Urothelium cell line (cell line): Measurements from ENCODE around the gene ATXN1.
A peak's percentile ranks its signal among the peaks of the same experiment; 100 is the strongest.

Source experiments
- DNase-seq: peaks from one replicate; pipeline ENCODE4 v3.0.0; 2011; ENCODE audit warnings: low spot score, mixed read lengths
- FAIRE-seq: peaks from 2 replicates; lab custom pipeline; 2011; peaks lifted over from hg19 to GRCh38; lab: Jason Lieb, UNC

Gene ATXN1

DNA sequence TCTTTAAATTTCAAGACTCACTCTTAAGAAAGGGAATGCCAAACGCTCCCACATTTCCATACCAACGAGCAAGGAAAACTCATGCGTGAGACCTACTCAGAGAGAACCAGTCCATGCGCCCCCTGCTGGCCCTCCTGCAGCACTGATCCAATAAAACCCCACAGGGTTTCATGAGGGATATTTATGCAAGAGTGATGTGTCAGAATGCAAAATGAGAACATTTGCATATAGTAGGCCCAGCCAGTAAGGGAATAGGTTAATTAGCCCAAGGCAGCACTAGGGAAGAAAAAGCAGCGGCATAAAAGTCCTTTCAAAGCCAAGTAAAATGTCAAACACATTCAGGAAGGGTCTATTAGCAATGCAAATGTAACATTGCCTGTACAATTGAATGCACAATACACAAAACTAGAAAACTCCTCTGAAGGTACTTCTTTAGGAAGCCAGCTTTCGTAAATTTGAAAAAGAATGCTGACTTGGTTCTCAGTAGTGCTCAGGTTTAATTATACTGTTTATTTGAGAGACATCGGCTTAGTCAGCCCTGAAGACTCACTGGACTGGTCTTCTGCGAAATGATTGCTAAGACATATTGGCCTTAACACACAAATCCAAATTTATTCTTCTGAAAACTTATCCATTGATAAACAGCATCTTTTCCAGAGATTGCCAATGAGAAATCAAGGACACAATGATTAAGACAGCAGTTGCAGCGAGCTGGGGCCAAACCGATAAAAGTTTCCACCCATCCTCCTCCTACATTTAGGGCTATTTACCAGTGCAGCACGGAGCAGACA is 429.7 kb downstream of the ATXN1 start:
- DNase-seq (peak; percentile 60), FAIRE-seq (no peak)

DNA sequence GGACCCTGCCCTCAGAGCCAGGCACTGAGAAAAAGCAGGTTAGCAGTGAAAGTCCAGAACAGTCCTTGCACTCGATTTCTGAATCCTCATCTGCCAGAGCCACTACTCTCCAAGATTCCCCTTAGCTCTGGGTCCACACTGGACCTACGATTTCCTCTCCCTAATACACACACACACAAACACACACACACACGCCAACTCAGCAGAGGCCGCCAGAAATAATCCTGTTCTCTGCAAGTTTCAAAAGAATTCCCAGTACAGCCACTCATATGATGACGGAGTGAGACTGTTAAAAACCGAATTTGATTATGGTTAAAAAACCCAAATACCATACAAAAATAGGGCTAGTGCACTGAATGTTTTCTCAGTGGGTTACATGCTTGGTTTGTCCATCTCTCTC is 432.0 kb downstream of the ATXN1 start:
- no peak for DNase-seq

DNA sequence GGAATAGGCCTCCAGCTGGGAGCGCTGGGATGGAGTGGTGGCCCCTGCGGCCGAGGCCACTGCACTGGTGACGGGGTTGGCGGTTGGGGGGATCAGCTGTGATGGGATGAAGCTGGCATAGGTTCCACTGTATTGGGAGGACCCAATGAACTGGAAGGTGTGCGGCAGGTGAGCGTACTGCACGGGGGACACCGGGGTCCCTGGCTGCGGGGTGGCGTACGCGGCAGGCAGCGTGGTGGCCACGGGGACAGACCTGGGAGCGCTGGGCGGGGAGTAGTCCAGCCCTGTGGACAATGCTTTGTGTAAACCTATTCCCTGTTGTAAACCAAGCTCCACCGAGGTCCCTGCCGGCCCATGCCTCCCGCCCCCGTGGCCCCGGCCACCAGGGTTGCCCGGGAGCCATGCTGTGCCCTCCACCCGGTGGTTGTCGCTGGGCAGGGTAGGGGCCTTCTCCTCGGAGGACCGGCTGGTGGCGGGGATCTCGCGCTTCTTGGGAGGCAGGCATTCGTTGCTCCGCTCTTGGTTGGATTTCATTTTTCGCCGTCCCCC is 433.4 kb downstream of the ATXN1 start:
- FAIRE-seq, result no peak
- no peak for DNase-seq

More for the DNA sequence above, 432.0 kb downstream of the ATXN1 start:
- no peak for FAIRE-seq

DNA sequence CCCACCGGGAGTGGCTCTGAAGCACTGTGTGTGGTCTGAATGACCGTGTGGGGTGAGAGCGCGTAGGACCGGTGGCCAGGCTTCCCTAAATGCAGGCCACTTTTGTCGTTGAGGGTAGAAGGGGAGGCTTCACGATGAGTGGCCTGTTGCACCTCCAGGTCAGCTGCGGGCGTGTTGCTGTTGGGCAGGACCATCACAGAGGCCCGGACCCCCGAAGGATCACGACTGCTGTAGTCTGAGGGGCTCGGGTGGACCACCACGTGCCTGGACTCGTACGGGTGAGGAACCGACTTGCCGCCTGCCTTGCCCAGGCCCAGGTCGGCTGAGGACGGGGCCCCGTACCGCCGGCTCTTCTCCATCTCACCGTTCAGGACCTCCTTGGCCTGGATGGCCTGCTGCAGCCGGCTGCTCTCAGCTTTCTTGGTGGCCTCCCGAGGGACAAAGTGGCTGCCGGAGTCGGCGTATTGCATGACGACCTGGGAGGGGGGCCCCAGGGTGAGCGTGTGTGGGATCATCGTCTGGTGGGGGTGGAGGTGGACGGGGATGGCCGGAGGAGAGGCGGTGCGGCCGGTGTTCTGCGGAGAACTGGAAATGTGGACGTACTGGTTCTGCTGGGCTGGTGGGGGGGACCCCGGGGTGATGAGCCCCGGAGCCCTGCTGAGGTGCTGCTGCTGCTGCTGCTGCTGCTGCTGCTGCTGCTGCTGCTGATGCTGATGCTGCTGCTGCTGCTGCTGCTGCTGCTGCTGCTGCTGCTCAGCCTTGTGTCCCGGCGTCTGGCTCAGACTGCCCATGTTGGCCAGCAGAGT is 434.1 kb downstream of the ATXN1 start:
- FAIRE-seq (no peak), DNase-seq (no peak)

DNA sequence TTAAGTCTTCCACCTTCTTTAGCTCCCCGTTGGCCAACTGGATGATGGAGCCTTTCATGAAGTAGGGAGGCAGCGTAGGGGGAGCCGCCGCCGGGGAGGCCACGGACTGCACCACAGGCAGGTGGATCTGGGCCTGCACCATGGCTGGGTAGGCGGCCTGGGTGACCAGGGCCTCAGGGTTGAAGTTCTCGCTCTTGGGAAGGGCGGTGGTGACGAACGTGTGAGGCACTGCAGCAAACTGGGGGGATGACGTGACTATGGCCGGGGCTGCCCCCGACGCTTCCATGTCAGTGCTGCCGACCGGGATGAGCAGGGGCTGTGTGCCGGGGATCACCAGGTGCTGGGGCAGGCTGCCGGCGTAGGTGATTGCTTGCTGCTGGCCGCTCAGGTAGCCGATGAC is 434.7 kb downstream of the ATXN1 start:
- no peak for FAIRE-seq
- no peak for DNase-seq

DNA sequence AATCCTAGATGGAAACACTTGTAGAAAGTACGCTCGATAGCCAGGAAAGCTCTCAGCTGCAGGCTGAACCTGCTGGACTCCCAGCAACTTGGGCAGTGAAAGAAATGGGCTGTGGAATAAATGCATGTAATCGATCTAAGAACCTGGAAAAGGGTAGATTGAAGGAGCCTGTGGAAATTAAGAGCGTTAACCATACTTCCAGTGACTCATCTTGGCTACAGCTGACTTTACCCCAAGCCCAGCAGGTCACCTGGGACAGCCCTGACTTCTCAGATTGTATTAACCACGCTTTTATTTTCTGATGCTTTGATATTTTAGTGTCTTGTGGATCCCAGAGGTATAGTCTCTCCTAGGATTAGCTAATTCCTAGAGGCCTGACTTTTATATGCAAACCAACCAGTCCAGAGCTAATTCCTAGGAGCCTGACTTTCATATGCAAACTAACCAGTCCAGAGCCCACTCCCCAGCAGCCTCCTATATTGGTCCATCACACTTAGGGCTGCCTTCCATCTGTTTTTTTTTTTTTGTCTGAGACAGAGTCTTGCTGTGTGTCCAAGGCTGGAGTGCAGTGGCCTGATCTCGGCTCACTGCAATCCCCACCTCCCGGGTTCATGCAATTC is 436.5 kb downstream of the ATXN1 start:
- no peak for FAIRE-seq
- no peak for DNase-seq

DNA sequence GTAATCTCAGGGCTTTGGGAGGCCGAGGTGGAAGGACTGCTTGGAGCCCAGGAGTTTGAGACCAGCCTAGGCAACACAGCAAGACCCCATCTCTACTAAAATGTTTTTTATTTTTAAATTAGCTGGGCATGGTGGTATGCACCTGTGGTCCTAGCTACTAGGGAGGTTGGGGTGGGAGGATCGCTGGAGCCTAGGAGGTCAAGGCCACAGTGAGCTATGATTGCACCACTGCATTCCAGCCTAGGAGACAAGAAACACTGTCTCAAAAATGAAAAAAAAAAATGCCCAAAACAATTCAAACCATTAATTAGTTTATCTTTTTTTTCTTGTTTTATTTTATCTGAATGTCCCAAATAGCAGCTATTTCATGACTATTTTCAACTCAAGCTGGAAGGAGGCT is 437.1 kb downstream of the ATXN1 start:
- FAIRE-seq, result no peak

DNA sequence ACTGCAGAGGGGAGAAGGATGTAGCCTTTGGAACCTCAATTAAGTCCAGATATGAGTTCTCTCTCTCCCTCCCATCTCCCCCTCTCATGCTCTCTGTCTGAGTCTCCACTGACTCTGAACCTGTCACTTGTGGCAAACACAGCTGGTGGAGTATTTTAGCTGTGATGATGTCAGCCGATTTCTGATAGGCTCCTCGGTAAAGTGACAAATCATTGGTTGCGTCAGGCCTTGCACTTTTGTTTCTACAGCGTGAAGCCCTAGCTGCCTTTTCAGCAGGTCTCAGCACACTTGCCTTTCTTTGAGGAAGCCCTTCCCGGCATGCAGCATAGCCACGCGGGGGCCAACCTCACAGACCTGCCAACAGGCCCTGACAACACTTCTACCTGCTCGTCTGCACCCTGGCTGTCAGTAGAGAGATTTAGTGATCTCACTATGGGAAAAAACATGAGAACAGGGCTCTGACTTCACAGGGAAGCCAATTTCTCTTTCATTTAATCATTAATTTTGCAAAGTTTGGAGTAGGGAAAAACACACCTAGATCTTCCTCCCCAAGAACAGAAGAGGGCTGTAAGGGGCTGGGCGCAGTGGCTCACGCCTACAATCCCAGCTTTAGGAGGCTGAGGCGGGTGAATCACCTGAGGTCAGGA is 438.5 kb downstream of the ATXN1 start:
- FAIRE-seq (no peak), DNase-seq (no peak)

More for the DNA sequence above, 437.1 kb downstream of the ATXN1 start:
- no peak for DNase-seq

DNA sequence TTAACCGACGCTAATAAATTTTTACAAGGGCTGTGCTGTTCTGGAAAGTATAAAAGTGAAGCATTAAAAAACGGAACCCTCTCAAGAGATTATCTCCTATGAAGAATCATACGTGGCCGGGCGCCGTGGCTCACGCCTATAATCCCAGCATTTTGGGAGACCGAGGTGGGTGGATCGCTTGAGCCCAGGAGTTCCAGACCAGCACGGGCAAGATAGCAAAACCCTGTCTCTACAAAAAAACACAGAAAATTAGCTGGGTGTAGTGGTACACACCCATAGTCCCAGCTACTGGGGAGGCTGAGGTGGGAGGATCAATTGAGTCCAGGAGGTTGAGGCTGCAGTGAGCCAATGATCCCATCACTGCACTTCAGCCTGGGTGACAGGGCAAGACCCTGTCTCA is 439.4 kb downstream of the ATXN1 start:
- FAIRE-seq, result no peak
- no peak for DNase-seq

DNA sequence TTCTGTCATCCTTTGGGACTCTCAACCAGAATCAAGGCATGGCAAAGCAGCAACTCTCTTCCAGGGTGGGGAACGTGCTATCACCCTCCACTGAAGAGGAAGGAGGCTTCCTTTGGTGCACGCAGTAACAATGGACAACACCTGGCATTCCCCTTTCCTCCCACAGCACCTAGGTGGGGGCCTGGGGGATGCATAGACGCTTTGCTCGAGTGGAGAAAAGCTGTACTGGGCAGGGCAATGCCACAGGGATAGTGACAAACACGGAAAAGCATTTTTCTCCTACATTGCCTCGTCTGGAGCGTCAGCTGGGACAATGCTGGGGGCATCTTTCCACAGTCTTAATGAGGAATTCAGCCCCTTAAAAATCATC is 439.9 kb downstream of the ATXN1 start:
- no peak for FAIRE-seq
- no peak for DNase-seq

DNA sequence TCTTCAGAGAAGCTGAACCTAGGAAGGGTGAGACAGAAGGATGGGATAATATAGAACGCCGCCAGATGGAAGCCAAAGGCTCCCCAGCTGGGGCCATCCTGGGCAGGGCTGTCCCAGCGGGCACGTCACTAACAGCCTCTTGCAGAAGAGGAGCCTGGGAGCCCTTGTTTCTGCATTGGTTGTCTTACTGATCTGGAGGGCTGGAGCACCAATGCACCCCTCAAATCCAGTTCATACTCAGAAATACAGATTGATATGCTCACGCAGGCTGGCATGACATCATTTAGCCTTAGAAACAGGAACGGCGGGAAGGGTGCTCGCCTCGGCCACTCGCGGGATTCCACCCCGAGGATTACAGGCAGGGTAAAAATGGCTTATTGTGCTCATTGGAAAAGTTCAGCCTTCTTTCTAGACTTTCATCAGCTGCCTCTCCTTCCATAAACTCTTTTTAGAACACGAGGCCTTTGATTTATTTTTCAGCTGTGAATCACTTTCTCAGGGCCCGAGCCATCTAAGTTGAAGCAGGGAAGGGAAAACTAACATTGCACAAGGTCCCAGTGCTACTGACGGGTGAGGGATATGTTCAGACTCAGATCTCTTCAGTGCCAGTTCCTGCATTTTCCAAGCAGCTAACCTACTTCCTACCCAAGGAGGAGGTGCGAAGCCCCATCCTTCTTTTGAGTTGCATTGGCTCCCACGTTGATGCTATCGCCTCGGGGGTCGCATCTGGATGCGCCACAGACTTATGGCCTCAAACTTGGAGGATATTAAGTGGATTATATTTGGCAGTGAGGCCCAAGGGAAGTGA is 440.5 kb downstream of the ATXN1 start:
- FAIRE-seq (no peak), DNase-seq (no peak)

DNA sequence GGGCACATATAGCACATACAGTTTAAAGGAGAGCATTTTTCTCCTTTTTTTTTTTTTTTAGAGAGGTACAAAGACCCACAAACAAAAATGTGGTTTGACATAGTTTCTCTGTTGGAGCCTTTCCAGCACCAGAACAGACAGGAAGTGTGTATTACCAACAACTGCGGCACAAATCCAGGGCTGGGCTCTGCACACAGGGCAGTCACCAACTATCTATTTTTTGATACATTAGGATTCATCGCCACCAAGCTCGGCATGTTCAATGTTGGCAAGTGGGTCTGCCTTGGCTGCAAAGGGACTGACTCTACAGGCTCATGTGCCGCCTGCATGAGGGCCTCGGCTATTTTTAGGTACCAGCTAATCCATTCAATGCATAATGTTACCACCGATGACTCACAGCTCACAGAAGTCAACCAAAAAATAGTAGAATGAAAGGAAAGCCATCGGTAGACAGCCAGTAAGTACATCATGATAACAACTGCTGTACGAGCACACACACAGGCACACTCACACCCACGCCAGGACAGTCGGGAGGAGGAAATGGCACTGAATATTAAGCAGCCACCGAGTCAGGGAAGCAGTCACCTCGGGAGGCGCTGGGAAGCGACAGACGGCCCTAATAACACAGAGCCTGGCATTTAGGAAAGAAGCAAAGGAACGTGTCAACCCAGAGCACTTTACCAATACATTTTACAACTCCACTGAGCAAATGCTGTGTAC is 441.3 kb downstream of the ATXN1 start:
- FAIRE-seq, result no peak
- DNase-seq, result peak; percentile 78

DNA sequence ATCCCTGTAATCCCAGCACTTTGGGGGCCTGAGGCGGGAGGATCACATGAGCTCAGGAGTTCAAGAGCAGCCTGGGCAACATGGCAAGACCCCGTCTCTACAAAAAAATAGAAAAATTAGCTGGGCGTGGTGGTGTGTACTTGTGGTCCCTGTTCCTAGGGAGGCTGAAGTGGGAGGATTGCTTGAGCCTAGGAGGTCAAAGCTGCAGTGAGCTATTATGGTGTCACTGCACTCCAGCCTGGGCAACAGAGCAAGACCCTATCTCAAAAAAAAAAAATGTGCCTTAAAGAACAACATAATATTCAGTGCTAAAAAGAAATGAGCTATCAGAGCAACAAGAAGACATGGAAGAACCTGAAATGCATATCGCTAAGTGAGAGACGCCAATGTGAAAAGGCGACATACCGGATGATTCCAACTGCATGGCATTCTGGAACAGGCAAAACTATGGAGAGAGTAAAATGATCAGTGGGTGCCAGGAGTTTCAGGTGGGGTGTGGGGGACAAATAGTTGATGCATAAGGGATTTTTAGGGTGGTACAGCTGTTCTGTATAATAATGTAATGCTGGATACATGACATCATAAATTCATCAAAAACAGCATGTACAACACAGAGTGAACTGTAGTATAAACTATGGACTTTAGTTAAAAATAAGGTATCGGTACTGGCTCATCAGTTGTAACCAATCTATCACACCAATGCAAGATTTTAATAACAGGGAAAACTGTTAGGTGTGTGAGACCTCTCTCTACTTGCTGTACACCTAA is 442.1 kb downstream of the ATXN1 start:
- no peak for FAIRE-seq
- no peak for DNase-seq

DNA sequence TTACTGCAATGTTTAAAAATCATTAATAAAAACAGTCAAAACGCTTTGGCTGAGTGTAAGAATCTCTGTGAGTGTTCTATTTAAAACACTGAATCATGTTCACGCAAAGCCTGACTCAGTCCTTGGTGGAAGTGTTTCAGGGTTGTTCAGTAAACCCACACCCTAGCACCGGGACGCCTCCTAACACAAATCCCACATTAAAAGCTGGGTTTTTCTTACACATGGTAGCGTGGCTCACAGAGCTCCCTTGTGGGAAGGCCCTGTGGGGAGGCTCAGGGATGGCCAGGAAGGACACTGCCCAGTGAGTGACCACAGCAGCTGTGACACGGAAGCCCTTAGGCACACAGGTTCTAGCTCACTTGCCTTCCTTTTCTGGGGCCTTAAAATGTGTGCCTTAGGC is 442.7 kb downstream of the ATXN1 start:
- FAIRE-seq (no peak), DNase-seq (no peak)

DNA sequence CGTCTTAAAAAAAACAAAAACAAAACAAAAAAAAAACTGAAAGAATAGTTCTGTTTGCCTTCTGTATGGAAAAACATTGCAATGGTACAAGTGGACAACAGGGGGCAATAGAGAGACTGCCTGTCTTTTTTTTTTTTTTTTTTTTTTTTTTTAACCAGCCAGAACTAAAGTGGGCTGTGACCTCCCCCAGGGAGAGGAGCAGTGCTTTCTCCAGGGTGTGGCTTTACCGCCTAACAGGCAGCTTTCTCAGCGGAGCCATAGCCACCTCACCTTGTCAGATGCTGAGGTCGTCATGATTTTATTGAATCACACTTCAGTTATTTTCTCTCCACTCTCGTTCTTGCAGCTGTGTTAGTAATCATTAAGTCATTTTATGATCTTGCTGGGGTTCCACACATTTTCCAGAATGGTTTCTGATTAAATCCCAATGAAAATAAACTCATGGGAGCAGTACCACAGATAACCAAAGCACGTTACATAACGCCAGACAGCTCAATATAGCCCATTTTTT is 444.5 kb downstream of the ATXN1 start:
- DNase-seq (peak; percentile 56), FAIRE-seq (no peak)

DNA sequence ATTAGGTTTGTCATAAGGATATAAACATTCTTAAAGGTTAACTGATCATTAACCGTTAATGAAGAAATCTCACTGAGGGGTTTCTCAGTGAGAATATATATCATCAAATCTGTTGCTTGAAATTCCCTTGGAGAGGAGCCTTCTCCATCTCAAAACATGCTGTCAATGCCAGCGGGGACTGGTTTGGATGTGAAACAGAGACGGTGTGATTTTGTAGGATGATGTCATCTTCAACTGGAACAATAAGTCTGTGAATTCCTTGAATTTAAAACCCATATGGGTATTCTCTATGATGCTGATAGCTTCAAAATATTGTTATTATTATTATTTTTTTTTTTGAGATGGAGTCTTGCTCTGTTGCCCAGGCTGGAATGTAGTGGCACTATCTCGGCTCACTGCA is 447.0 kb downstream of the ATXN1 start:
- no peak for FAIRE-seq
- DNase-seq, result no peak

DNA sequence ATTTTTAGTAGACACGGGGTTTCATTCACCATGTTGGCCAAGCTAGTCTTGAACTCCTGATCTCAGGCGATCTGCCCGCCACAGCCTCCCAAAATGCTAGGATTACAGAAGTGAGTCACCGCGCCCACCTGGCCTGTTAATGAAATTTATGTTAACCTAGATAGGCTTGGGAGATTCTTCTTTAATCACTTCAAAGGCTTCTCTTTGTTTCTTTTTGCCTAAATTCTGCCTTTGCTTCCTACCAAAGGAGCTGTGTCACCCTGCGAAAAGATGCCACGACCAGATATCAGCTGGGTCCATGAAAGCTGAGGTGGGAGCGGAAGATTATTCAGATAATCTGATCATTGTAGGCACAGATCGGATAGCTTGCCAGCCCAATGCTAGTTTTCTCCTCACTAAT is 447.5 kb downstream of the ATXN1 start:
- FAIRE-seq (no peak), DNase-seq (no peak)

DNA sequence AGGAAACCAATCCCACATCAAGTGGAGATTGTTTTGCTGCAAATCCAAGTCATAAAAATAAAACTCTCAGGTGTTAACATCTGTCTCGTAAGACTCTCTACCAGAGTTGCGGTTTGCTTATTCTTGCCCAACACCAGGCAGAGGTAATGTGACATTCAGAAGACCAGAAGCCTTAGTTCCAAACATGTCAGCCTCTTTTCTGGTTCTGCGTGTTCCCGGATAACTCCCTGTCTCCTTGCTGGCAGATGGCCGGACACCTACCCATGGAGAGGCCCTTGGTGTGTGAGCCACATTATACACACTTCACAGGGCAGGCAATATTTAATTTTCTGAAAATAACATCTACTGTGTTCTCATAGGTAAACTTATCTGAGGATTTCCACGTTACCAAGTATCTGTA is 449.5 kb downstream of the ATXN1 start:
- FAIRE-seq (no peak), DNase-seq (no peak)

DNA sequence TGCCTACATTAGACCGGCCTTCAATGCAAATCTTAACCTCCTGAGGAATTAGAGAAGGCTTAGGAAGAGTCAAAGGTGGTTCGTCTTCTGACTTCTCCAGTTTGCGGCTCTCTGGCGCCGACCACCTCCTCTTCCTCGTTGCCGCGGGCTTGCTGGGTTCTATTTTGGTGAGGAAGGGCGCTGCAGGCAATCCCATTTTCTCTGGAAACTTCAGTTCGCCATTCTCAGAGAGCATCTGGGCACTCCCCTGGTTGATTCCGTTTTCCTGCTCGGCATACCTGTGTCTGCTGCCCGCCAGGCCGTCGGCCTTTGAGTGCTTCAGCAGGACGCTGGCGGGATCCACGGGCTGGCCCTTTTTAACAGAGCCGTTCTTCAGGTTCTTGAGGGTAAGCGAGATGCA is 454.9 kb downstream of the ATXN1 start:
- FAIRE-seq (no peak), DNase-seq (no peak)
